Coronary artery (tissue), 2 donors: ENCODE measurements around the gene PIK3CD.
"Not testable (repeated sequence)": the region's sequence is repeated elsewhere in the genome, so short reads cannot be mapped to it uniquely, and the experiment has no call there.

Experiments used
- DNase-seq: peaks from one replicate; pipeline ENCODE4 v3.0.0-alpha.2; 2017; ENCODE audit warnings: low spot score
- H3K27ac ChIP-seq, 2 donors: fragments of 200-600 bp; sonication (generic); one replicate each; pipeline ENCODE4 v1.5.1; 2016 to 2019
- H3K4me3 ChIP-seq: fragments of 200-600 bp; sonication (generic); 2 replicates; pipeline ENCODE4 v1.5.1; 2016; ENCODE audit warnings: mild to moderate bottlenecking, moderate library complexity
- CTCF ChIP-seq: fragments of 200-600 bp; sonication (generic); IDR thresholded peaks from one replicate; pipeline ENCODE4 v1.5.1; 2019; ENCODE audit warnings: antibody characterized with exemption

Gene PIK3CD

GRCh38 chr1:9624081-9624480, 27.4 kb upstream of the PIK3CD start:
- Histone ChIP-seq H3K4me3 (no peak overlapping the region), H3K27ac (no peak overlapping the region)
- TF ChIP-seq CTCF, result no peak
- no peak for DNase-seq

DNA sequence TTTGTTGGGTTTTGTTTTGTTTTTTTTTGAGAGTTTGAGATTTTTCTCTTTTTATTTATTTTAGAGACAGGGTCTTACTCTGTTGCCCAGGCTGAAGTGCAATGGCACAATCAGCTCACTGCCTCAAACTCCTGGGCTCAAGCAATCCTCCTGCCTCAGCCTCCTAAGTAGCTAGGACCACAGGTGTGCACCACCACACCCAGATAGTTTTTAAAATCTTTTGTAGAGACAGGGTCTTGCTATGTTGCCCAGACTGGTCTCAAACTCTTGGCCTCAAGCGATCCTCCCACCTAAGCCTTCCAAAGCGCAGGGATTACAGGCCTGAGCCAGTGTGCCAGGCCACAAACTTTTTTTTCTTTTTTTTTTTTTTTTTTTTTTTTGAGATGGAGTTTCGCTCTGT, 26.5 kb upstream of the PIK3CD start:
- not testable (repeated sequence) for H3K4me3 ChIP-seq, DNase-seq, H3K27ac ChIP-seq

DNA sequence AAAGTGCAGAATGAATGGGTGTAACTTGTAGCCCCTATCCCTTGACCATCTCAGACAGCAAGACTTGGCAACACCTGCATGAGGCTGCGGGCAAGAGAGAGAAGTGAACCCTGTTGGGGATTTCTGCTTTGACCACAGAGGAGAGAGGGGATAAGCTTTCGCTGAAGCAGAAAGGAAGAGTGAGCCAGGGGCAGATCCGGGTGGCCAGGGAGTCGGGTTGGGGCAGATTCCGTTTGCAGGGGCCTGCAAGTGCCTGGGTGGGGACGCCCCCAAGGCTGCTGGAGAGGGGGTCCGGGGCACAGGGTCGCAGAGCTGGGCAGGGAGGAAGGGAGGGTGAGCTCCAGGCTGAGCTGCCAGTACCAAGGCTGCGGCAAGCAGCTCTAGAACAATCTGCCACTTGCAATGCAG, 25.3 kb upstream of the PIK3CD start:
- Histone ChIP-seq H3K27ac (no peak overlapping the region), H3K4me3 (no peak overlapping the region)
- TF ChIP-seq CTCF, result no peak
- no peak for DNase-seq

GRCh38 chr1:9628541-9629444, 22.7 kb upstream of the PIK3CD start:
- TF ChIP-seq CTCF, result no peak
- no peak for DNase-seq
- Histone ChIP-seq H3K4me3 (no peak overlapping the region), H3K27ac (no peak overlapping the region)

DNA sequence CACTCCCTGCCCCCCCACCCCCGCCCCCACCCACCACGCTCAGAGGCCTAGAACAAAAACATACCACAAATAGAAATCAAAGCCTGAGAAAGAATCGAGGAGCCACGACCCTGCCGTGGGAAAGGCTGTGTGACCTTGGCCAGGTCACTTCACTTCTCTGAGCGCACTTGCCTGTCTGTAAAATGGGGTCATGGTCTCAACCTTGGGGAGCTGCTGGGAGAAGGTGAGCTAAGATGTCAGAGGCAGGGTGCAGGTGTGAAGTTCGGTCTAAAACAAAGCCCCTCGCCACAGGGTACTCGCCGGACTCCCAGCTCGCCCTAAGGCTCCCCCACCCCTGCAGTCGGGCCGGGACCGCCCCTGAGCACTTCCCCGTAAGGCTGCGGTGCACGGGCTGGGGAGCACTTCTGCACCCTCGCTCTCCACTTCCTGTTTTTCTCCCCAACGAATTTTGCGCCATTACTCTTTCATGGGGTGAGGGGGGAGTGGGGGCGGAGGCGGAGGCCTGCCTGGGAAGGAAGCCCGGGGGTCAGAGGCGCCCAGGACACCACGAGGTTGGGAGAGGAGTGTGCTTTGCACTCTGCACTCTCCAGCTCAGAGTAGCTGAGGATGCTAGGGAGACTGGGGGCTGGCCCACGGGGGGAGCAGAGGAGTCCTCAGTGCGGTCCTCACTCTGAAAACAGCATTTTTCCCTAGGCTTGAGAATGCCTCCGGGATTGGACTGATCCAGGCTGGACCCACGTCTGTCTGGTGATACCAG, 21.9 kb upstream of the PIK3CD start:
- Histone ChIP-seq H3K4me3 (no peak overlapping the region), H3K27ac (no peak overlapping the region)
- no peak for TF ChIP-seq CTCF
- no peak for DNase-seq

GRCh38 chr1:9630331-9631111, 21.0 kb upstream of the PIK3CD start:
- no peak overlapping the region for H3K4me3 ChIP-seq
- no peak overlapping the region for H3K27ac ChIP-seq
- DNase-seq, result no peak
- TF ChIP-seq CTCF, result no peak

DNA sequence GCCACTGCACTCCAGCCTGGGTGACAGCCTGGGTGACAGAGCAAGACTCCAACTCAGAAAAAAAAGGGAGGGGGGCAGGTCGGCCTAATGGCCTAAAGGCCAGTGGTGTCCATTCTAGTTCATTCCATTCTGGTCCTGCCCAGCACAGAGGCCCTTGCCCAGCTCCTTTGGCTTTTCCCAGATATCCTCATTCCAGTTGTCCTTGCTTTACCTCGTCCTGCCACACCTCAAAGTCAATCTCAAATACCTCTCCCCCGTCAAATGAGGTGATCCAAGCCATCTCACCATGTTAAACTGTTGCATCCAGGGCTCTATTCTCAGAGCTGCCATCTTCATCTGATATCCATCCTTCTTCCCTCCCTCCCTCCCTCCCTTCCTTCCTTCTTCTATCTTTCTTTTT, 19.9 kb upstream of the PIK3CD start:
- Histone ChIP-seq H3K4me3 (no peak overlapping the region), H3K27ac (no peak overlapping the region)
- no peak for TF ChIP-seq CTCF
- no peak for DNase-seq
